GM18505 (cell line): ENCODE data around the gene CHAF1A.

Experiments
- ATAC-seq: cut with Tn5 transposase; IDR thresholded peaks from one replicate; pipeline ENCODE4 v1.9.1; 2021; ENCODE audit not compliant: unreplicated experiment
- POLR2A ChIP-seq: IDR thresholded peaks from 4 replicates; pipeline ENCODE4 v1.6.1; 2011; ENCODE audit warnings: borderline replicate concordance; ENCODE audit not compliant: insufficient read depth, insufficient read length; ENCODE audit errors: extremely low read depth

The CHAF1A gene

DNA sequence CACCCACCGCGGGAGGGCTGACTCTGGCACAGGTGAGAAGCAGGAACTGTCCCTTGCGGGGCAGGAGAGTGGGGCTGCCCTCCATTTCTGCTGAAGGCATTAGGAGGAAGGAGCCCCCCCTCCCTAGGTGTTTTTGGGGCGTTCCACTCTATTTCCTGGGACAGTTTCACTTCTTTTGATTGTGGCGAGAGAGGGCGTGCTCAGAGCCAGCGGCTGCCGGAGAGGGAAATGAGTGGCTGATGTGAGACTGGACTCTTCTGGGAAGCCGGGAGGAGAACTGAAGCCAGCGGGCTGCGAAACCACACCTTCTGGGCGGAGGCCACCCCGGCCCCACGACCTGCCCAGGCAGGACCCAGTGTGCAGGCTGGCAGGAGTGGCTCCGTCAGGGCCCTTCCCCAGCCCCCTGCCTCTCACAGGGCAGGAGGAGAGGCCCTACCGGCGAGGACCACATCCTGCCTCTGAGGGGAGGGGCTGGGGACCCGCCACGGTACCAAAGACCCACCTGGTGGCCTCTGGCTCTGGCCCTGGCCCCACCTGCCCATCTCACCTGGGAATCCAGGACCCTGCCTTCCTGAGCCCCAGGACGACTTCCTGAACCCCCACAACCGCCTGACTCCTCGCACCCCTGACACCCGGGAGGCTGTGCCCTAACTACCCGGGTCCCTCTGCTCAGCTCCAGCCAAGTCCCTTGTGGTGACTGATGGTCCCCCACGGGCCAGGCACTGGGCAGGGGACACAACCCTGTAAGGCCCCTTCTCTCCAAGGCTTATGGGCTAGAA lies 33.1 kb upstream of the CHAF1A start:
- peak; percentile 47 for TF ChIP-seq POLR2A
- peak; percentile 40 for ATAC-seq

DNA sequence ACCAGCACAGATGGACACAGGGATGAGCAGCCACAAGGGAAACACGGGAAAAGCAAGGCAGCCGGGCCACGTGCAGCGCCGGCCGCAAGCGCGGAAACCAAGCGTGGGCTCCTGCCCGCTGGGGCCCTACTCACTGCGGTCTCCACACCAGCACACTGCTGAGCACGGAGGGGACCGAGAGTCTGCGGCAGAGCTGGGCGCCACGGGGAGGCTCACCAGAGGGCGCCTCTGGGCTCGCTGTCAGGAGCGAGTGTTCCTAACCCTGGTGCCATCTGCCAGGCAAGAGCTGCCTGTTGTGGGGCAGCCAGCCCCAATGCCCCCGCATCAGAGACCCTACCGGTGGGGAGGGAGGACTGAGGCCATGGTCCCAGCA lies 32.6 kb upstream of the CHAF1A start:
- no peak for TF ChIP-seq POLR2A
- peak; percentile 33 for ATAC-seq

DNA sequence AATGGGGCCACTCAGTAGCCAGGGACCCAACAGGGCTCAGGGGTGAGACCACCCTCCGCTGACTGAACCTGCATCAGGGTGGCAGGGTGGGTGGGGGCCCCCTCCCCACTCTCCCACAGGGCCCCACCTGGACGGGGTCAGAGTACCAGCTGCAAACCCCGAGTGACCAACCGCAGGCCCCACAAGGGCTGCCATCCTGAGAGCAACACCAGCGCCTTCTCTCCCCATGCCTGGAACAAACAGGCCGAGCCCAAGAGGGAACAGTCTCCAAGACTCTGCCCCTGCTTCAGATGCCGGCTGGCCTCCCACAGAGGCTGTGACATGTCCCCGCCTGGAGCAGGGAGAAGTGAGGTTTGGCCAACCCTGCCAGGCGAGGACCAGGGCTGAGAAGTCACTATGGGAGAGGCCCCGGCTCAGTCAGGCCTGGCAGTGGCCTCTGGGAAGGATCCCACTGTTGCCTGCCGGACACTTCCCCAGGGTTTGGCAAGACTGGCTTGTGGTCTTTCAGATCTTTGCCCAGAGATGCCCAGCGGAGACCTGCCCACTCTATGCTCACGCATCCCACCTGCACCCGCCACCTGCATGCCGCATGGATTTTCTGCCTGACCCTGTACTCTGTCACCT lies 31.9 kb upstream of the CHAF1A start:
- TF ChIP-seq POLR2A = no peak
- no peak for ATAC-seq

DNA sequence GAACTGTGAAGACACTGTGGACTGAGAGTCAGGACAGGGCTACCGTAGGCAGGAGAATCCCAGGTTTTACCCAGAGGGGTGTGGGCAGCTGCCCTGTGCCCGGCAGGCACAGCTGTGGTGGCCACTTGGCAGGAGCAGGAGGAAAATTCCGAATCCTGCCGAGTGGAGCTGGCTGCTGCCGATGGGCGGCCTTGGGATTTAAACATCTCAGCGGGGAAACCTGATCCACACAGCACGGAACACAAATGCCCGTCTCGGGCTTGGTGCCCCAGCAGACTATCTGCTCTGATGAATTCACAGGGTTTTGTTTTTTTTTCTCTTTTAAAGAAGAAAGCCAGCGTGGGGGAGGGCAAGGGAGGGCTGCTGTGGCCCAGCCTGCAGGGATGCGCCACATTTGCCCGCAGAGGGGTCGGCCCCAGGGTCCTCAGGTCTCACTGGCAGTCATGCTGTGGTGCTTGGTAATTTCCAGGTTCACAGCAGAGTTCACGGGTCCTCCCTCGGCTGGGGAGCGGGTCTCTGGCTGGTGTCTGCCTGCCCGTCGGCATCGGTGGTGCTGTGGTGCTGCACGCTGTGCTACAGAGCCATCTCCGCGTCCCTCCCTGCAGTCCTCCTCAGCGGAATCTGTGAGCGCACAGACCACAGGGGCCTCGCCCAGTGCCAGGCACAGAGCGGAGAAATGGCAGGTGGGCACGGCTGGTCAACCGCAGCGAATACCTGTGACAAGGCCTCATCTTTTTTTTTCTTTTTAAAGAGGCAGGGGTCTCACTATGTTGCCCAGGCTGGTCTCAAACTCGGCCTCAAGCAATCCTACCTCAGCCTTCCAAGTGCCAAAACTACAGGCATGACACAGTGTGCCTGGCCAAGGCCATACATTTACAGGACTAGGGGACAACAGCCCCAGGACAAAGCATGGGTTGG lies 30.9 kb upstream of the CHAF1A start:
- ATAC-seq = no peak
- no peak for TF ChIP-seq POLR2A

DNA sequence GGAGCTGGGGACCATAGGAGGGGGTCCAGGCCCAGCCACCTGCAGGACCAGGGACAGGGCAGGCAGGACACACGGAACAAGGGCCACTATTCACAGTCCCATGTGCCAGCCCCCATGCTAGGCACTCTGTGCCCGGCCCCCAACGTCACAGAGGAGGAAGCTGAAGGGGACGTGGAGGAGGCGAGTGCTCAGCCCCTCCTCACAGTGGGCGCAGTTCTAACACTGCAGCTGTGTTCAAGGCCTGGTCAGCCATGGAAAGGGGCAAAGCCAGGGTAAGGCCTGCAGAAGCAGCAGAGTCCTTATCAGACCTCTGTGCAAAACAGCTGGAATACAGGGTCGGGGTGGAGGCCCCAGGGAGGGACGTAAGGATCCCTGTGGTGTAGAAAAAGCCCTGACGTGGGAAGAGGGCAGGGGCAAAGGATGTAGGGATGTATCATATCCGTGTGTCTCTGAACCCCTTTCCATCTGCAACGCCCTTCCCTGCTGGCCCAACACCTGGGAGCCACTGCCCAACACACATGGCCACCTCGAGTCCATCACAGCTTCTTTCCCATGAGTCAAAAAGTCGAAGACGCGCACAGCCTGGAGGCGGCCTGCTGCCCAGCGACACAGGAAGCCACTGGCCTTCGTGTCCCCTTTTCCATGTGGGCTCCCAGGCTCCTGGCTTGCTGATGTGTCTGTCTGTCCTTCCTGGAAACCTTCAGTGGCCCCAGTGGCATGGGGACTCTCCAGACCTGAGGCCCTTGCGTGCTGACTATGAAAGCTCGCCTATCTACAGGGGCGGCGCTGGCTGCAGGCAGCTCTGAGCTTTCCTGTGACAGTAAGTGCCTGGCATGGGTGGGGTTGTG lies 30.1 kb upstream of the CHAF1A start:
- TF ChIP-seq POLR2A = no peak
- no peak for ATAC-seq

DNA sequence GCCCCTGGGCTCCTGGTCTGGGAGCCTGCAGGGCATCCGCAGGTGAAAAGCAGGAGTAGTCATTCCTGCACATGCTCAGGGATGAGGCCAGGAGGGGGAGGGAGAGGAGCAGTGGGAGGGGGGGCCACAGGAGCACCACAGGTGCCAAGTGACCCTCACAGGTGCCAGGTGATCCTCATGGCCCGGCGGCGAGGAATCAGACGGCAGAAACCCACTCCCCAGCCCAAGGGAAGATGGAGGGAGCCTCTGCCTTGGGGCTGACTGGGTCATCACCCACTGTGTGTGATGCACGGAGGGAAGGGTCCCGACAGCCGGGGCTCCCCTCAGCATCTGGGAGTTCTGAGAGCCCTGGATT lies 29.4 kb upstream of the CHAF1A start:
- no peak for ATAC-seq
- TF ChIP-seq POLR2A = no peak

DNA sequence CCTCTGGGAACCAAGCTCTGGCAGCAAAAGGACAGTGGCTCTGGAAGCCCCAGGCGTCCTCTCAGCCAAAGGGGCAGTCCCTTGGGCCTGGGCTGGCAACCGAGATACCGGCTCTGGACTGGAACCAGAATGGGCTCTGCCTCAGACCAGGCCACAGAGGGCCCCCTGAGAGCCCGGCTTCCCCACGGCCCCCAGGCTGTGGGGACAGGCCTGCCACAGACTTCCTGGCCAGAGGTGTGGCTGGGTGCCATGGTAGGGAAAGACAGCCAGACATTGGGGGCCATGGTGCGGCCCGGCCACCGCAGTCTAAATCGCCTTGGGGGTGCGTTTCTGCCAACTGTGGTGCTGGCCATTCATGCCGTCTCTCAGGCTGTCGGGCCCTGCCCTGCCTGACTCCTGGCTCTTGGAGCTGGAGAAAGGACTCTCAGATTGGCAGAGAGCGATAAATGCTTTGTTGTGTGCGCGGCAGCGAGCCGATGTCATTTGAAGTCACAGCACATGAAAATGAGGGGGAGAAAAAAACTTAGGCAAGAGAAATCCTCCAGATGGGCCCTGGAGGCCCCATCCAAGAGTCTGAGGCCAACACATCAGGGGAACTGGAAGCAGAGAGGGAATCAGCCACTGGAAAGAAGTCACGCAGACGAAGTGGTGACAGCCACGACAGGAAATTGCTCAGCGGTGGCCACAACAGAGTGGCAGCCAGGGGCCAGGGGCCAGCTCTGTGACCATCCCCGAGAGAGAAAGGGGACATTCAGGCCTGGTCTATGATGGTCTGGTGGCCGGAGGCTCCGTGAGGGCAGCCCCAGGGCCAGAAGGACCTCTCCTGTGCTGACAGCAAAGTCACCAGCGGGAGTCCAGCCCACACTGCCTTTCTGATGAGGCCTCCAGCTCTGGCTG lies 28.6 kb upstream of the CHAF1A start:
- no peak for TF ChIP-seq POLR2A
- no peak for ATAC-seq

DNA sequence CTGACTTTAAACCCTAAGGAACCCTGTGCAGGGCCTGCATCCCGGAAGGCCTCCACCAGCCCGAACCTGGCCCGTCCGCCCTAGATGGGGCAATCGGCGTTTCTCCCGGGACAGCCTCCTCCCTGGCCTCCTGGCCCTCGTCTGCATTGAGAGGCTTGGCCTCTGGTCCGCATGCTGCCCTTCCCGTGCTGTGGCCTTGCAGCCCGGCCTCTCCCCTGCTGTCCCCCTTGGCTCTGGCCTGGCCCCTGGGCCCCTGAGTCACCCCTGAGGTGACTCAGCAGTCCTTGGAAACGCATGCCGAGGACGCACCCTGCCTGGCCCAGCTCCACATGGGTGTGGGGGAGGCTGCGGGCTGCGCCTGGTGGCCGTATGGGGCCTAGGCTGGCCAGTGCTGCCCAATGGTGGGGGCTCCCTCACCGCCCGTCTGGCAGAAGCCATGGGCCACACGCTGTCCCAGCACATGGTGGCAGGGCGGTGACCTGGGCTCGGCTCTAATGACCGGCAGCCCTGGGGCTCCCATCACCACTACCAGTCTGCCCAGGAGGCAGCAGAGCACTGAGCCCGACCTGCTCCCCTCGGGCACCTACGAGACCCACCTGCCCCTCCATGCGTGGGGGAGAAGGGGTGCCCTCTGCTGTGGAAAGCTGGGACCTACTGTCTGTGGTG lies 27.8 kb upstream of the CHAF1A start:
- ATAC-seq = no peak
- TF ChIP-seq POLR2A = no peak

DNA sequence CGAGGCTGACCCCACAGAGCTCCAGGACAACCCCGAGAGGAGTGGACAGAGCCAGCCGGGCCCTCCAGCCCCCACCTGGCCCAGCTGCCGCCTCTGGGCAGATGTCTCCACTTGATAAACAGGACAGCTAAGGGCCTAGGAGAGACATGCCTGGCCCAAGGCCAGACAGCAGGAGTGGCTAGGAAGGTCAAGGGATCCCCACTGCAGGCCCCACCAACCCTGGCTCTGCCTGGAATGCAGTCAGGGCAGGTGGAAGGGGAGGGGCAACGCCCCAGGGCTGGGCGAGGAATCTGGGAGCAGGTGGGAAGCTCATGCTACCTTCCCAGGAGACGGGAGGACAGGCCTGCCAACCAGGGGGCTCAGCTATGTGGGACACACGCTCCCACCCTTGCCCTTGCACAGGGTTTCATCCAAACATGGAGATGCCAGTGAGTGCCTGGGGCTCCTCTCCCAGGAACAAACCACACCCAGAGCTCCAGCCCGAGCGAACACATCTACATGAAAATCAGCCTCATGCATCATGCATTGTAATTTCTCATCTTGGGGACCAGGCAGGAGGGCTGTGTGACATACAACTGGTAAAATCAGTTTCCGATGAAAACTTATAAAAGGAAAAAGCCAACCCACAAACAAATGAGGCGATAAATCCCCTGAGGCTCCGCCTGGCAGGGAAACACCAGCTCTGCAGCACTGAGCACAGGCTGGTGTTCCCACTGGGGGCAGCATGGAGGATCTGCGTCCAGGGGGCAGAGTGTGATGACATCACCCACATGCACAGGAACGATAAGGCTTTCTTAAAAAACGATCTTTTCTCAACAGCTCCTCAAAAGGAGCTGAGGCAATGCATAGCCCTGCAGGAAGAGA lies 27.0 kb upstream of the CHAF1A start:
- peak; percentile 44 for TF ChIP-seq POLR2A
- ATAC-seq = no peak

DNA sequence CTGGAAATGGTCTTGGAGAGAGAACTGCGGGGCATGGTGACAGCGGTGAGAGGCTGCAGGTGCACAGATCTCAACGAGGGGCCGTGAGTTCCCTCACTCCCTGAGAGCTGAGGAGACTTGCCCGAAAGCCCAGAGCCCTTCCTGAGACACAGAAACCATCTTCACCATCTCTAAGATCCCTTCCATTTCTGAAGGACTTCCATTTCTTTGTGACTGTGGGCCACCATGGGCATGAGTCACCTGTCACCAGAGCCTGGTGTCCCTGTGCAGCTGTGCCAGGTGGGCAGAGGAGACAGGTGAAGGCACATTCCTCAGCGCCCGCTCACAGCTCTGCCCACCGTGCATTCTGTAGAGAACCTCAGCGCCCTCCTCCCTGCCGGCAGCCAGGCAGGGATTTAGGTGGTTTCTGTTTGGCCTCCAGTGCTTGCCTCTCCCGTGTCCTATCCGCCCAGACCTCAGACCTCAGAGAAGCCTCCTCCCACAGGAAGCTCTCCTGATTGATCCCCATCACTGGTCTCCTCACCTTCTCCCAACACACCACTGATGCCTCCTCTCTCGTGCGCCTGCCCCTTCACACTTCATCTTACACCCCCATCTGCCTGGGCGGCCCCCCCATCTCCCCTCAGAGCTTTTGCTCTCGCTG lies 26.3 kb upstream of the CHAF1A start:
- ATAC-seq = no peak
- TF ChIP-seq POLR2A = no peak
